ENCODE measurements around the gene OR52B6.

- TF ChIP-seq EZH2 (IDR thresholded peaks at IDR 0.05; ENCODE audit: borderline replicate concordance, insufficient read depth, low read depth, low read length, poor library complexity, severe bottlenecking) (no peak), CTCF (IDR thresholded peaks at IDR 0.05) (no peak)
Measured at GRCh38 chr11:5547982-5548381, 32.7 kb upstream of the OR52B6 start.
